Uterus (tissue), 2 donors: ENCODE results near the gene MYCBPAP.

Source experiments
- CTCF ChIP-seq, 4 experiments: fragments of 200-600 bp in 2 of 4; fragments of 450-650 bp in 2 of 4; sonication (generic) in 2 of 4; IDR thresholded peaks; one replicate each; pipeline ENCODE4 v1.5.1; 2016 to 2019; ENCODE audit warnings: antibody characterized with exemption in 4 of 4, mild to moderate bottlenecking in 2 of 4, moderate library complexity in 1 of 4
- POLR2A ChIP-seq, 2 donors: fragments of 450-650 bp; IDR thresholded peaks; one replicate each; pipeline ENCODE4 v1.6.1; 2016; ENCODE audit warnings: antibody characterized with exemption in 2 of 2, mild to moderate bottlenecking in 1 of 2, moderate library complexity in 1 of 2

GRCh38 chr17:50529849-50530248 is 21.6 kb downstream of the MYCBPAP start:
- TF ChIP-seq CTCF (IDR thresholded peaks at IDR 0.05) = no peak
- TF ChIP-seq POLR2A (IDR thresholded peaks at IDR 0.05) = no peak
